SJCRH30 (cell line): ENCODE measurements around the gene CCDC142. TPM values are rescaled to one million over a fixed set of nuclear protein-coding genes. Genes with fewer than 3 reads are reported as not detected.
A peak's percentile ranks its signal among the peaks of the same experiment; 100 is the strongest.

Source experiments
- DNase-seq, 2 experiments: peaks; one replicate each; pipeline ENCODE4 v3.0.0-alpha.2; 2015 to 2020
- H3K27ac ChIP-seq: fragments of 250-450 bp; sonication (Bioruptor Pico); 2 replicates; pipeline ENCODE4 v1.5.1; 2020; ENCODE audit warnings: mild to moderate bottlenecking, moderate library complexity
- H3K27me3 ChIP-seq: fragments of 250-450 bp; sonication (Bioruptor Pico); 2 replicates; pipeline ENCODE4 v1.5.1; 2020; ENCODE audit warnings: mild to moderate bottlenecking, moderate library complexity
- H3K36me3 ChIP-seq: fragments of 250-450 bp; sonication (Bioruptor Pico); 2 replicates; pipeline ENCODE4 v1.5.1; 2020; ENCODE audit warnings: mild to moderate bottlenecking, moderate library complexity
- H3K4me1 ChIP-seq: fragments of 250-450 bp; sonication (Bioruptor Pico); 2 replicates; pipeline ENCODE4 v1.5.1; 2020; ENCODE audit warnings: mild to moderate bottlenecking, moderate library complexity
- H3K4me3 ChIP-seq: fragments of 250-450 bp; sonication (Bioruptor Pico); 2 replicates; pipeline ENCODE4 v1.5.1; 2020; ENCODE audit warnings: mild to moderate bottlenecking, moderate library complexity
- H3K9me3 ChIP-seq: fragments of 250-450 bp; sonication (Bioruptor Pico); replicated peaks from 2 replicates; pipeline ENCODE4 v1.5.1; 2020; ENCODE audit warnings: mild to moderate bottlenecking, moderate library complexity
- total RNA-seq: library from RNA; depleted of rRNA; stranded (reverse); fragments of >200 nt; shearing (Covaris generic); gene quantifications from 2 replicates; pipeline ENCODE4 v1.2.3, GENCODE V29; 2014; rRNA removed

The CCDC142 gene, protein sequence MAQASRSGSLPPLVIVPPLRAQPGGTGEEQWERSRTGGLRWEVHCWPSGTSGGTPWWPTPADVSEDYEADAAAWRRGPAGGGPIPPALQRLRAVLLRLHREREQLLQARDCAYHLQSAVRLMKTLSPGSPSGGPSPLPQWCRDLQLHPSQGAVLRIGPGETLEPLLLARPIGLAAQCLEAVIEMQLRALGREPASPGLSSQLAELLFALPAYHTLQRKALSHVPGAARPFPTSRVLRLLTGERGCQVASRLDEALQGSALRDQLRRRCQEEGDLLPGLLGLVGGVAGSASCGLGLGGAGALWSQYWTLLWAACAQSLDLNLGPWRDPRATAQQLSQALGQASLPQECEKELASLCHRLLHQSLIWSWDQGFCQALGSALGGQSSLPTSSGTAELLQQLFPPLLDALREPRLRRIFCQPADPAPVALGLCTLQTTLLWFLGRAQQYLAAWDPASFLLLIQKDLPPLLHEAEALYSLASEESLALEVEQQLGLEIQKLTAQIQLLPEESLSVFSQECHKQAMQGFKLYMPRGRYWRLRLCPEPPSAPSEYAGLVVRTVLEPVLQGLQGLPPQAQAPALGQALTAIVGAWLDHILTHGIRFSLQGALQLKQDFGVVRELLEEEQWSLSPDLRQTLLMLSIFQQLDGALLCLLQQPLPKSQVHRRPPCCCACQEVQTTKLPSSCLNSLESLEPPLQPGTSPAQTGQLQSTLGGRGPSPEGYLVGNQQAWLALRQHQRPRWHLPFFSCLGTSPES
- total RNA-seq: 22.0 and 24.0 TPM in 2 replicates

DNA sequence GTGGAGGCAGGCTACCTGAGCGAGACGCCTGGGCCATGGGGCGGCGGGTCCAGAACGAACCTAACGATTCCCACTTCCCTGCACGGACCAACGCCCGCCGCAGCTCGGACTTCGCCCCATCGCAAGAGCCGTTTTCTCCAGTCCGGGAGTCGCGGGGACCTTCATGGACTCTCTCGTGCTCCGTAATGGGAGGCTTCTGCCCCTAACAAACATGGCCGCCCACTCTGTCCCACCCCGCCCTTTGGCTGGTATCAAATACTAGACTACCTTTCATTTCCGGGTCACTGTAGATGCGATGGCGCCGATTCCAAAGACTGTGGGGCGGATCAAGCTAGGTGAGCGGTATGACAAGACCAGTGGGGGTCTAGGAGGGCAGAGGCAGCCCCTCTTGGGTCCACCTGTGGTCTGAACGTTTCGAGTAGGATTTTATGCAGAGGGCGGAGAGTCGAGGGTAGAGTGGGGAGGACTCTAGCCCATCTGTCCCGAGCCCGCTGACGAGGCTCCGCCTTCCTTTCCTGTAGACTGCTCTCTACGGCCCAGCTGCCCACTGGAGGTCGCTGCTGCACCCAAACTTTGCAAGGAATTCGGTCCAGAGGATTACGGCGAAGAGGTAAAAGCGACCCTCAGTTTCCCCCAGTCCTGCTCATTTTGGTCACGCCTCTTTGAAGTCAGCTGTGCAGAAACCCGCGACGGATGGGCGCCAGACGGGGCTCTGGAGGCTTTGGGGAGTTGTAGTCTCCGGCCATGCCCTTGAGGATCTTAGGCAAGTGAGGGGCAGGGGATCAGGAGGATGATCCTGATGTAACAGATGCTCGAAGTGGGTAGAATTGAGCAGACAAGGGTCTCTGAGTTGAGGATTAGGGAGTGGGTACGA is at the start of gene CCDC142, which contains the start of gene TTC31:
Gene CCDC142, minus strand, starts transcription at position 198 of the 874 bp plus-strand sequence. Its CDS starts 161 bp downstream, at position 37.
Gene TTC31, plus strand, starts transcription at position 281 of the 874 bp plus-strand sequence. Its CDS starts 15 bp downstream, at position 296.
- H3K27me3 ChIP-seq: no peaks in the 10 kb centered on the region
- peak within 1 kb of the TSS; percentile 93 for H3K4me3 ChIP-seq
- peaks cover 4% of the 10 kb centered on the region for H3K4me1 ChIP-seq
- H3K27ac ChIP-seq: peak within 1 kb of the TSS; percentile 87
- DNase-seq: peak; percentile 97 to 99
- H3K36me3 ChIP-seq: peaks cover 4% of the 10 kb centered on the region; the same call in 1 of the 2 replicates
- H3K9me3 ChIP-seq: no peaks in the 10 kb centered on the region

DNA sequence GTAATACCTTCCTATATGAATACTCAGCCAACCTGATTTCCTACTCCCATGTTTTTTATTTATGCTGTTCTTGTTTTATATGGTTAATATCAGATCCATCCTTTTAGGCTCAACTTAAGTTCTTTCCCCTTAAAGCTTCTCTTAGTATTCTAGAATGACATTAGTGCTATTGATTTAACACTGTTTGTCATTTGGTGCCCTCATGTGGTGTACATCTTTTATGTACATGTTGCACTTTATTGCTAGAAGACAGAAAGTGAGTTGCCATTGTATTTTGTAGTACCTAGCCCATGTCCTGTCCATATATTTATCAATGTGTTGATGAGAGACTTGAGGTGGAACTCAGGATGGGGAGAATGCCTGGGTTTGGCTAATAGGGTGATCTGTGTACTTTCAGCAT is 49.4 kb upstream of the CCDC142 start:
- H3K27me3 ChIP-seq: no peaks in the 10 kb centered on the region
- H3K9me3 ChIP-seq: no peaks in the 10 kb centered on the region
- peaks cover 24% of the 10 kb centered on the region for H3K36me3 ChIP-seq
- no peak overlapping the region for H3K4me3 ChIP-seq
- H3K27ac ChIP-seq: no peak overlapping the region
- DNase-seq: no peak
- H3K4me1 ChIP-seq: peaks cover 7% of the 10 kb centered on the region

- H3K27ac ChIP-seq: no peak overlapping the region
- no peak overlapping the region for H3K4me3 ChIP-seq
Measured at GRCh38 chr2:74531666-74532065, 48.9 kb upstream of the CCDC142 start.

DNA sequence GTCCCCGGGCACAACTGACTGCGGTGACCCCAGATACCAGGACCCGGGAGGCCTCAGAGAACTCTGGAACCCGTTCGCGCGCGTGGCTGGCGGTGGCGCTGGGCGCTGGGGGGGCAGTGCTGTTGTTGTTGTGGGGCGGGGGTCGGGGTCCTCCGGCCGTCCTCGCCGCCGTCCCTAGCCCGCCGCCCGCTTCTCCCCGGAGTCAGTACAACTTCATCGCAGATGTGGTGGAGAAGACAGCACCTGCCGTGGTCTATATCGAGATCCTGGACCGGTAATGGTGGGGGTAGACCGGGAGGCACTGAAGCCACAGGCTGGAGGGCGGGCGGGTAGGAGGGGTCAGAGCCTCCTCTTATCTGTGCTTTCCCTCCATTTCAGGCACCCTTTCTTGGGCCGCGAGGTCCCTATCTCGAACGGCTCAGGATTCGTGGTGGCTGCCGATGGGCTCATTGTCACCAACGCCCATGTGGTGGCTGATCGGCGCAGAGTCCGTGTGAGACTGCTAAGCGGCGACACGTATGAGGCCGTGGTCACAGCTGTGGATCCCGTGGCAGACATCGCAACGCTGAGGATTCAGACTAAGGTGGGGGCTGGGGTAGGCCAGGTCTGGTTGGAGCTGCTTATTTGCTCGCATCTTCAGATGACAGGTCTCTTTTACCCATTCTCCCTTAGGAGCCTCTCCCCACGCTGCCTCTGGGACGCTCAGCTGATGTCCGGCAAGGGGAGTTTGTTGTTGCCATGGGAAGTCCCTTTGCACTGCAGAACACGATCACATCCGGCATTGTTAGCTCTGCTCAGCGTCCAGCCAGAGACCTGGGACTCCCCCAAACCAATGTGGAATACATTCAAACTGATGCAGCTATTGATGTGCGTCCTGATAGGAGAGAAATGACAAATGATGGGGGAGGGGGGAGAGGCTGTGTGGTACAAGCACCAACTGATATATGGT is 47.7 kb upstream of the CCDC142 start:
- peaks cover 40% of the 10 kb centered on the region for H3K36me3 ChIP-seq
- no peaks in the 10 kb centered on the region for H3K9me3 ChIP-seq
- H3K4me3 ChIP-seq: peak overlapping the region; percentile 80
- DNase-seq: peak; percentile 54 to 61
- no peaks in the 10 kb centered on the region for H3K27me3 ChIP-seq
- H3K4me1 ChIP-seq: peaks cover 7% of the 10 kb centered on the region
- peak overlapping the region; percentile 79 for H3K27ac ChIP-seq

More at GRCh38 chr2:74531666-74532065, 48.9 kb upstream of the CCDC142 start:
- peaks cover 29% of the 10 kb centered on the region for H3K36me3 ChIP-seq
- H3K4me1 ChIP-seq: peaks cover 7% of the 10 kb centered on the region
- no peaks in the 10 kb centered on the region for H3K27me3 ChIP-seq
- no peak for DNase-seq
- H3K9me3 ChIP-seq: no peaks in the 10 kb centered on the region

GRCh38 chr2:74529357-74530238 is 46.8 kb upstream of the CCDC142 start, which contains the start of the genes AUP1 and HTRA2:
AUP1 (minus strand) TSS chr2:74529706; CDS start chr2:74529629, 77 bp downstream.
HTRA2 (plus strand) TSS chr2:74529933; CDS start chr2:74530007, 74 bp downstream.
- Histone ChIP-seq H3K9me3 (no peaks in the 10 kb centered on the region), H3K4me3 (peak within 1 kb of the TSS; percentile 80), H3K27me3 (no peaks in the 10 kb centered on the region), H3K36me3 (peaks cover 40% of the 10 kb centered on the region), H3K4me1 (peaks cover 7% of the 10 kb centered on the region), H3K27ac (peak within 1 kb of the TSS; percentile 79)
- peak; percentile 99 for DNase-seq

DNA sequence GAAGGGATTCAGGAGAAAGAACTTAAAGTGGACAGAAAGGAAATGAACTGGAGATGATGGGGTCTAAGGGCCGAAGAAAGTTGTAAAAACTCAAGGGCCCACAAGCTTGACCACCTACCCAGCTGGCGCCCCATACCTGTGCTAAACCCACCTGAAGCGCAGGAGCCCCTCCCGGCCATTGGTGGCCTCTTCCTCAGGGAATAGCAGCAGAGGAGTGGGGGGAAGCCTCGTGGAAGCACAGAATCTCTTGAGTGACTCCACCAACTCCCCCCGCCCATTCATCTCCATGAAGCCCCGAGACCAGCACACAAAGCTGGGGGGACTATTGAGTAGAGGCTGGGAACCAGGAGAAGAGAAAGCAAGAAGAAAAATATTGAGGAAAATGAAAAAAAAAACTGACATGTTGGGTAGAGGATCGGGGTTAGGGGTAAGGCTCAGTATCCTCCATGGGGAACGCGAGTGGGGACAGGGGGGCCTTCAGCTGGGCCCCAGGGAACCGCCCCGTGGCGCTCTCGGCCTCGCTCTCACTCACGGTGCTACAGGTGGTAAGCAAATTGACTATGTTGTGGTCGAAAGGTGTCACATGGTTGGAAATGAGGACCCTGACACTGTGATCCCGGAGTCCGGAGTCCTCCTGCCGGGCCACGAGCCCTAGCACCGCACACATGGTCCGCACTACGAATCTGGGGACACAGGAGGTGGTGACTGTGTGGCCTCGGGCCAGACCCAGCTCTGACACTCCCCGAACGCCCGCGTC is 46.0 kb upstream of the CCDC142 start:
- Histone ChIP-seq H3K27ac (peak overlapping the region; percentile 79), H3K9me3 (no peaks in the 10 kb centered on the region), H3K4me3 (peak overlapping the region; percentile 80), H3K27me3 (no peaks in the 10 kb centered on the region), H3K36me3 (peaks cover 40% of the 10 kb centered on the region), H3K4me1 (peaks cover 7% of the 10 kb centered on the region)
- DNase-seq: no peak

DNA sequence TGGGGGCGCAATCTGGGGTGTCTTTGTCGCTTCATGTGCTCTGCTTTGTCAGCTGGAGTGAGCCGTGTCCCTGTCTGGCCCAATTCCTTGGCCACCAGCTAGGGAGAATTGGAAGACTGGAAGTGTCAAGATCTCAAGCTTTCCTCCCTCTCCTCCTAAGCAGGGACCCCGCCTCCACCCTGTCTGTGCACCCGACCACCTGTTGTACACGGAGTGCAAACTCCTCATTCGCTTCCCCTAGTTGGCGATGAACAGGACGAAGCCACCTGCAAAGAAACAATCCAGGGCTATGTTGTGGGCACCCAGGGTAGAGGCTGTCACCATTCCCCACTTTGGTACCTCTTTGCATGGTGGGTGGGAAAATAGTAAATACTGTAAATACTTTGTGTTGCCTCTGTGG is 44.9 kb upstream of the CCDC142 start:
- H3K27me3 ChIP-seq: no peaks in the 10 kb centered on the region
- peaks cover 7% of the 10 kb centered on the region for H3K4me1 ChIP-seq
- H3K27ac ChIP-seq: no peak overlapping the region
- H3K36me3 ChIP-seq: peaks cover 36% of the 10 kb centered on the region
- DNase-seq: no peak
- H3K9me3 ChIP-seq: no peaks in the 10 kb centered on the region
- no peak overlapping the region for H3K4me3 ChIP-seq

DNA sequence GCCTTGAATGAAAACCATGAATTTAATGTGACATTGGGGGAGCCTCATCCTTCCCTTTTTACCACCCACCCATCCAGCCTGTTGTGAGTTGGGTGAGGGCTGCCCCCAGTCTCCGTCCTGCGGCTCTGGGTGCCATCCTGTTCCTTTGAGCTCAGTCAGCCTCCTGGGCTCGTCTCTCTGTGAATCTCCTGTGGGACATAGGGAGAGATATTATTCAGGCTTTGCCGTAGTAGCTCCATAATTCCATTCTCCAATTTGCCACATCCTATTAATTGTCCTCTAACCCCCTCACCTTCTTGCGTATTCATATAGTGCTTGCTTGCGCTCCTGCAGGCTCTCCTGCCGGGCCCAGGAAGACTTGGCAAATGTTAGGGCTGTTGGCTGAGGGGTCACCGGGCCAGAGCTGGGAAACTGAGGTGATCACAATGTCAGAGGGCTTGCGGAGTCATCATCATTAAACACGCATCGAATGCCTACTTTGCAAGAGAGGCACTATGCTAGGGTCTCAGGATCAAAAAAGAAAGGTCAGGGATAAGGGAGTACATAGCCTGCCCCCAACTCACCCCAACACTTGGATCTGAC is 43.9 kb upstream of the CCDC142 start:
- Histone ChIP-seq H3K27ac (no peak overlapping the region), H3K36me3 (peaks cover 34% of the 10 kb centered on the region), H3K27me3 (no peaks in the 10 kb centered on the region), H3K4me1 (peaks cover 7% of the 10 kb centered on the region), H3K9me3 (no peaks in the 10 kb centered on the region), H3K4me3 (no peak overlapping the region)
- DNase-seq: no peak

- no peak within 1 kb of the TSS for H3K27ac ChIP-seq
- H3K36me3 ChIP-seq: peaks cover 30% of the 10 kb centered on the region
- H3K4me1 ChIP-seq: peaks cover 7% of the 10 kb centered on the region
- DNase-seq: peak in 1 of 2 experiments; percentile 59
- no peaks in the 10 kb centered on the region for H3K9me3 ChIP-seq
- H3K4me3 ChIP-seq: no peak within 1 kb of the TSS
- H3K27me3 ChIP-seq: no peaks in the 10 kb centered on the region
Measured at GRCh38 chr2:74525717-74526648, 43.2 kb upstream of the CCDC142 start, which contains the start of gene DQX1. DQX1 (minus strand) TSS chr2:74526231; CDS start chr2:74525729, 502 bp downstream.

- Histone ChIP-seq H3K27ac (no peak overlapping the region), H3K9me3 (no peaks in the 10 kb centered on the region)
- DNase-seq: no peak
Measured at GRCh38 chr2:74524955-74525716, 42.3 kb upstream of the CCDC142 start.

More at GRCh38 chr2:74524955-74525716, 42.3 kb upstream of the CCDC142 start:
- Histone ChIP-seq H3K4me3 (no peak overlapping the region), H3K36me3 (peaks cover 30% of the 10 kb centered on the region), H3K27me3 (no peaks in the 10 kb centered on the region), H3K4me1 (peaks cover 7% of the 10 kb centered on the region)
